HUES6 (cell line): ENCODE results near the gene OXT.

Experiments
- H3K27ac ChIP-seq: 2 replicates; pipeline ENCODE4 v1.7.0; 2013; ENCODE audit warnings: low read depth, mild to moderate bottlenecking, low read length, inconsistent platforms
- H3K27me3 ChIP-seq: 2 replicates; pipeline ENCODE4 v1.6.1; 2013; ENCODE audit warnings: low read length; ENCODE audit not compliant: control insufficient read depth, insufficient read depth
- H3K36me3 ChIP-seq: 2 replicates; pipeline ENCODE4 v1.6.1; 2013; ENCODE audit warnings: low read length; ENCODE audit not compliant: control insufficient read depth, insufficient read depth
- H3K4me1 ChIP-seq: 2 replicates; pipeline ENCODE4 v1.6.1; 2013; ENCODE audit warnings: low read length; ENCODE audit not compliant: control insufficient read depth, insufficient read depth
- H3K4me3 ChIP-seq: 2 replicates; pipeline ENCODE4 v1.5.1; 2013; ENCODE audit warnings: low read depth, low read length
- H3K9ac ChIP-seq: one replicate; pipeline ENCODE4 v1.6.1; 2013; ENCODE audit warnings: mild to moderate bottlenecking, low read length
- H3K9me3 ChIP-seq: 2 replicates; pipeline ENCODE4 v1.6.1; 2013; ENCODE audit warnings: low read depth, low read length; ENCODE audit not compliant: control insufficient read depth, insufficient read depth

OXT gene

DNA sequence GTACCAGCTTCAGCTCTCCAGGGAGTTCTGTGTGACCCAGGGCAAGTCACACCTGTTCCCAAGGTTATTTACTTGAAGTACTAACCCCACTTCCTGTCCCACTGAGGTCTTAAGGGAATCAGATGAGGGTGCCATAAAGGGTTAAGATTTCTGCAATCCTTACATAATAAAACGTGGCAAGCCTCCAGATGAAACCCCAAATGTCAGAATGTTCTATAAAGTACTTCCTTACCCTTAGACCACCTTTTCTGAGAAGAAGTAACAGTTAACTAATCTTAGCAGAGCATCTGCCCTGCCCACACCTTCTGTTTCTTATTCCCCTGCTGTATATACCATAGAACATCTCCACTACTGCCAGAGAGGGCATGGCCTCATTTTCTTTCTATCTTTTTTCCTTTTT is 19.1 kb downstream of the OXT start:
- no peaks in the 10 kb centered on the region for H3K4me1 ChIP-seq
- no peaks in the 10 kb centered on the region for H3K9me3 ChIP-seq
- no peak overlapping the region for H3K4me3 ChIP-seq
- no peak overlapping the region for H3K27ac ChIP-seq
- no peaks in the 10 kb centered on the region for H3K36me3 ChIP-seq
- H3K27me3 ChIP-seq = peaks cover 12% of the 10 kb centered on the region; the same call in 1 of the 2 replicates
- no peak overlapping the region for H3K9ac ChIP-seq

DNA sequence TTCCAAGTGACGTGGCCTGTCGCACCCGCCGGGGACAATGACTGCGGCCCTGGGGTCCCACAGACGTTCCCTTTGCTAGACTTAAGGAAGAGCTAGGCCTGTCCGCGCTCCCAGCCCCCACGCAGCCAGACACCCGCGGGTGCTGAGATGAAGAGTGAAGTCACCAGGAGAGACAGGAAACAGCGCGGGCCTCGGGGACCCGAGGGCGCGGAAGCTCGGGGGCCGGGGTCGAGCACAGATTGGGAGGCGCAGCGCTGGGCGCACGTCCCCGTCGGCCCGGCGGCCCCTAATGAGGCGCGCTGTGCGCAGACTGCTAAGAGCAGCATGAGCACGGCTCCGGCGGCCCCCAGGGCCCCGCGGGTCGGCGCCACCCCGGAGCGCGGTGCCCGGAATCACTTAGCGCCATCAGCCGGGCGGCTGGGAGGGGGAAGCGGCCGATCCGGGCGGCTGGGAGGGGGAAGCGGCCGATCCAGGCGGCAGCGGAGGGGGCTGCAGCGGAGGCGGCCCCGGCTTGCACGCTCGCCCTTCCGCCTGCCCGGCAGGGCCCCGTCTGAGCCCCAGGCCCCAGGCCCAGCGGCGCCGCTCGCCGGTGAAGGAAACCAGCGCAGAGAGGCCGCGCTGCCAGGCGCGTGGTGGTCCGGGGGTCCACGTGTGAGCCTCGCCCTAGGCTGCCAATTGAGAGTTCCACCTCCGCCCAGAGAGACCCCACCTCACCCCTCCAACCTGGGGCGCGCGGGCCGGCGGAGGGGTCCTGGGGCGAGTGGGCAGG is 21.4 kb downstream of the OXT start:
- H3K27ac ChIP-seq = no peak overlapping the region
- H3K9ac ChIP-seq = no peak overlapping the region
- H3K4me3 ChIP-seq = peak overlapping the region; percentile 49
- H3K9me3 ChIP-seq = no peaks in the 10 kb centered on the region
- H3K36me3 ChIP-seq = no peaks in the 10 kb centered on the region
- H3K27me3 ChIP-seq = peaks cover 12% of the 10 kb centered on the region; the same call in 1 of the 2 replicates
- H3K4me1 ChIP-seq = no peaks in the 10 kb centered on the region

DNA sequence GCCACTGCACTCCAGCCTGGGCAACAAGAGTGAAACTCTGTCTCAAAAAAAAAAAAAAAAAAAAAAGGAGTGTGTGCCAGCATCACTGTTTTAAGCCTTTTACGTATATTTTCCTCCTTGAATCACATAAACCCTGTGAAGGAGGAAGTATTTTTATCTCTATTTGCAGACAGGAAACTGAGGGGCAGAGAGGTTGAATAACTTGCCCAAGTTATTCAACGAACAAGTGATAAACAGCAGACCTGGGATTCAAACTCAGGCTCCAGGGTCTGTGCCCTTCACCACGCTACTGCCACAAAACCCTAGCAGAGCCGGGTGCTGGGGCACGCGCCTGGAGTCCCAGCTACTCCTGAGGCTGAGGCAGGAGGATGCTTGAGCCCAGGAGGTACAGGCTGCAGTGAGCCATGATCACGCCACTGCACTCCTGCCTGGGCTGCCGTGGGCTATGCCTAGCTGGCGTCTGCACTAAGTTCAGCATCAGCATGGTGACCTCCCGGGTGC is 22.5 kb downstream of the OXT start:
- H3K9me3 ChIP-seq = no peaks in the 10 kb centered on the region
- no peaks in the 10 kb centered on the region for H3K4me1 ChIP-seq
- H3K27me3 ChIP-seq = peaks cover 12% of the 10 kb centered on the region; the same call in 1 of the 2 replicates

DNA sequence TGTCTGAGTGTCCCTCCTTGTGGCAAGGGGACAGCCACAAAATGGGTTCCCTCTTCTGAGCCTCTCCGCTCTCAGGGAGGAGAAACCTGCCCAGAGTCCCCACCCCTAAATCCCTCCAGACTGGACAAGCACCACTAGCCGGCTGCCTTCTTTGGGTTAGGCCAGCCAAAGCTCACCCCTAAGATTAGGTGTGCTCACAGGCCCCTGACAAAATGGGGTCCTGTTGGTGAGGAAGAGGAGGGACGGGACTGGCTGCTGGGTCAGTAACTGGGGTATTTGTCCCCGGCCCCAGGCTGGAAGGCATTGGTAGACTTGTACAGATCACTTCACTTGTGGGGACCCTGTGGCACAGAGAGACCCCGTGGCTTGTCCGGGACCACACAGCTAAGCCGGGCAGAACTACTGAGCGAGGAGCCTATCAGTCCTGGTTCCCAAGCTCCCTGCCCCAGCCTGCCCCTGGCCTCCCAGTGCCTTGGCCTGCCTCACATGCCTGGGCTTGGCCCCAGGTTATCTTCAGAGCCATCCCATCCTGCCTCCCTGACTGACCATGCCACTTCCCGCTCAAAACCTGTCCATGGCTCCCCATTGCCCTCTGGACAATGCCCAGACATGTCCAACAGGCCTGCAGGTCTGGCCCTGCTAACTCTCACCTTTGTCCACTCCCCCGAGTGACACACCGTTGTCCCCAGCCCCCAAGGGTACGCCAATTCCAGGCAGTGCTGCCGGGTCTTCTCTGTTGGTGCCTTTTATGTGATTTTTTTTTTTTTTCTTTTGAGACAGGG is 23.6 kb downstream of the OXT start:
- H3K36me3 ChIP-seq = no peaks in the 10 kb centered on the region
- H3K27ac ChIP-seq = no peak overlapping the region
- peak overlapping the region; percentile 15 for H3K9ac ChIP-seq
- H3K9me3 ChIP-seq = no peaks in the 10 kb centered on the region
- no peaks in the 10 kb centered on the region for H3K4me1 ChIP-seq
- peaks cover 10% of the 10 kb centered on the region; the same call in 1 of the 2 replicates for H3K27me3 ChIP-seq
- no peak overlapping the region for H3K4me3 ChIP-seq

More for the DNA sequence above, 22.5 kb downstream of the OXT start:
- no peak overlapping the region for H3K27ac ChIP-seq
- no peak overlapping the region for H3K4me3 ChIP-seq
- no peak overlapping the region for H3K9ac ChIP-seq
- H3K36me3 ChIP-seq = no peaks in the 10 kb centered on the region

GRCh38 chr20:3100480-3100879 is 29.1 kb downstream of the OXT start:
- Histone ChIP-seq H3K9ac (no peak overlapping the region), H3K36me3 (no peaks in the 10 kb centered on the region), H3K27me3 (no peaks in the 10 kb centered on the region), H3K27ac (no peak overlapping the region), H3K4me1 (no peaks in the 10 kb centered on the region), H3K9me3 (no peaks in the 10 kb centered on the region), H3K4me3 (no peak overlapping the region)

DNA sequence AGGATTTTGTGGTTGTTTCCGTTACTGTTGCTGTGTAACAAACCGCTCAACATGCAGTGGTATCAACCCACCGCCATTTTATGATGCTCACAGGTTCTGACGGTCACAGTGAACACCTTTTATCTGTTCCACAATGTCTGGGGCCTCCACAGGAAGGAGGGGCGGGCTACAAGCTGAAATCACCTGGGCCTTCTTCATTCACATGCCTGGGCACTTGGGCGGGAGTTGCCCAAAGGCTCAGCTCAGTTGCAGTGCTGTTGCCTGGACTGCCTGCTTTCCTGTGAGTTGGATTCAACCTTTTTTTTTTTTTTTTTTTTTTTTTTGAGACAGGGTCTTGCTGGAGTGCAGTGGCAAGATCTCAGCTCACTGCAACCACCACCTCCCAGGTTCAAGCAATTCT is 29.8 kb downstream of the OXT start:
- Histone ChIP-seq H3K4me1 (no peaks in the 10 kb centered on the region), H3K9ac (no peak overlapping the region), H3K4me3 (no peak overlapping the region), H3K9me3 (no peaks in the 10 kb centered on the region), H3K36me3 (no peaks in the 10 kb centered on the region), H3K27me3 (no peaks in the 10 kb centered on the region), H3K27ac (no peak overlapping the region)

DNA sequence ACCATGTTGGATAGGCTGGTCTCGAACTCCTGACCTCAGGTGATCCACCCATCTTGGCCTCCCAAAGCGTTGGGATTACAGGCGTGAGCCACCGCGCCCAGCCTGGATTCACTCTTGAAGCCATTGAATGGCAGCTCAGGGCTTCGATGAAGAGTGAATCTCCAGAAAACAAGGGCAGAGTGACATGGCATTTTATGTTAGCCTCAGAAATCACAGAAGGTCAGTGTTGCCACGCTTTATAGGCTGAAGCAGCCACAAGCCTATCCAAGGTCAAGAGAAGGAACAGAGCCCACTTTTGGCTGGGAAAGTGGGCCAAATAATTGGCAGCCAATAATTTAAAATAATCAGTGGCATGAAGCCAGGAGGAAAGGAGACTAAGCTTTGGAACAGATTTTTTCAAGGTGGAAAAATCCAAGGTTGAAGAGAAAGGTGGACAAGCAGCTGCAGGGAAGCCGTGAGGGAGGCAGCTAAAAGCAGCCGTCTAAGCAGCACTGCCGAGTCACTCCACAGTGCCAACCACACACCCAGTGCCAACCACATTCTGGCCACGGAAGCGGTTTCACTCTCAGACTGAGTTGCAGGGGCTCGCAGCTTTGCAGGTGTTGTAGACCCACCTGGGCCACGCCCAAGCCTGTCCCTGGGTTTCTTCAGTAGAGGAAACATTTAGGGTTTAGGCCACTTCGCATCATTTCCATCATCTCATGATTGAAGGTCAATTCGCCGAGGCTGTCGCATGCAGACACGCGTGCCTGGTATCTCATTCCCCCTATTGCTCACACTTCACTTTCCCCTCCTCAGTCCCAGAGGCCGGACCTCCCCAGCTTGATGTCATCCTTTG is 30.5 kb downstream of the OXT start:
- Histone ChIP-seq H3K9ac (no peak overlapping the region), H3K4me1 (no peaks in the 10 kb centered on the region), H3K27me3 (no peaks in the 10 kb centered on the region), H3K27ac (no peak overlapping the region), H3K4me3 (no peak overlapping the region), H3K36me3 (no peaks in the 10 kb centered on the region), H3K9me3 (no peaks in the 10 kb centered on the region)

- Histone ChIP-seq H3K27me3 (no peaks in the 10 kb centered on the region), H3K4me3 (no peak overlapping the region), H3K9me3 (no peaks in the 10 kb centered on the region), H3K9ac (no peak overlapping the region), H3K27ac (no peak overlapping the region), H3K36me3 (no peaks in the 10 kb centered on the region), H3K4me1 (no peaks in the 10 kb centered on the region)
These were observed 31.4 kb downstream of the OXT start for GRCh38 chr20:3102575-3103368.

DNA sequence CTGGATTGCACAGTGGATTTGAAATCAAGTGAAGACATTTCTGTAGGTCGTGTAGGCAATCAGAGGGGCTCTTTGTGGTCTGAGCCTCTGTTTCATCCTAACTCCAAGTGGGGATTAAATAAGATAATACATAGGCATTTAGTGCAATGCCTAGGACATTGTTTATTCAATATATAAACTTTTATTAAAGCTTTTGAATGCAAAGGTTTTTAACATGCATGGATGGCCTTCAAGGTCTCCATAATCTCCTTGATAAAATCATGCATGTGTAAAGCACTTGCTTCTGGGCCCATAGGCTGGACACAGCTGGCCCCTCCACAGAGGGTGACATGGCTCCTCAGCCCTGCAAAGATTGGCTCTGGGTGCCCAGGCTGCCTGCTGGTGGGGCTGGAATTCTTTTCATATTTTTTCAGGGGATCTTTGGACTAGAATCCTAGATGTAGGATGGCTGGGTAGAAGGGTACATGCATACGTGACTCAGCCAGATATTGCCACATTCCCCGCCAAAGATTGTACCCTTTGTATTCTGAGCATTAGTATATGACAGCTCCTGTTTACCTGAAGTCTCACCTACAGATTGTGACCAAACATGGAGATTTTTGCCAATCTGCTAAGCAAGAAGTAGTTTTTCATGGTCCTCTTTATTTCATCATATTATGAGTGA is 32.1 kb downstream of the OXT start:
- Histone ChIP-seq H3K4me3 (no peak overlapping the region), H3K36me3 (no peaks in the 10 kb centered on the region), H3K4me1 (no peaks in the 10 kb centered on the region), H3K9ac (no peak overlapping the region), H3K27me3 (no peaks in the 10 kb centered on the region), H3K9me3 (no peaks in the 10 kb centered on the region), H3K27ac (no peak overlapping the region)
